ENCODE measurements around the gene HMGXB3. TPM values are rescaled to one million over a fixed set of nuclear protein-coding genes. Genes with fewer than 3 reads are reported as not detected.
A peak's percentile ranks its signal among the peaks of the same experiment; 100 is the strongest.

HMGXB3 gene
- total RNA-seq, 1 experiment from 2014 or later: 56.2 TPM

- TF ChIP-seq SIN3A (IDR thresholded peaks at IDR 0.05; ENCODE audit: borderline replicate concordance, insufficient read depth, low read depth, low read length) (no peak), POLR2AphosphoS5 (IDR thresholded peaks at IDR 0.05; ENCODE audit: low read depth, low read length) (no peak), CTCF (IDR thresholded peaks at IDR 0.05) (no peak), REST (IDR thresholded peaks at IDR 0.05; ENCODE audit: insufficient read depth in 1 of 2, low read depth in 2 of 2, low read length in 1 of 2) (no peak), TCF7L2 (IDR thresholded peaks at IDR 0.05; ENCODE audit: low read depth, low read length) (no peak)
- in situ Hi-C loops (cut with HindIII; ENCODE audit: low pct_unique_long_range_greater_than_20kb, low sequenced_read_pairs): no loop called here
- H3K4me3 ChIP-seq (ENCODE audit: low read depth in 2 of 2, low read length in 2 of 2): no peak overlapping the region
- H3K27ac ChIP-seq (ENCODE audit: low read length): no peak overlapping the region
- BruUV-seq (replicated peaks): no TSS peak
- POLR2A ChIA-PET: no interaction called here
- ATAC-seq (no peak), DNase-seq (ENCODE audit: low read depth, low spot score) (no peak)
- H3K4me1 ChIP-seq (ENCODE audit: control insufficient read depth, insufficient read depth, low read length): no peaks in the 10 kb centered on the region
- H3K9me3 ChIP-seq (ENCODE audit: control insufficient read depth, insufficient read depth, low read depth, low read length): no peaks in the 10 kb centered on the region
- no peaks in the 10 kb centered on the region for H3K27me3 ChIP-seq (ENCODE audit: control insufficient read depth, insufficient read depth, low read length)
- CTCF ChIA-PET: no interaction called here
- H3K36me3 ChIP-seq (ENCODE audit: control insufficient read depth, insufficient read depth, low read length): peaks cover 4% of the 10 kb centered on the region
- intact Hi-C loops (cut with micrococcal nuclease; ENCODE audit: unreplicated experiment): no loop called here
These were observed 57.0 kb downstream of the HMGXB3 start for GRCh38 chr5:150057511-150057910.

GRCh38 chr5:150057996-150058395 is 57.5 kb downstream of the HMGXB3 start:
- H3K36me3 ChIP-seq (ENCODE audit: control insufficient read depth, insufficient read depth, low read length): peaks cover 1% of the 10 kb centered on the region; the same call in 1 of the 2 replicates
- BruUV-seq (replicated peaks): no TSS peak
- POLR2A ChIA-PET: no interaction called here
- H3K4me1 ChIP-seq (ENCODE audit: control insufficient read depth, insufficient read depth, low read length): no peaks in the 10 kb centered on the region
- H3K27me3 ChIP-seq (ENCODE audit: control insufficient read depth, insufficient read depth, low read length): no peaks in the 10 kb centered on the region
- H3K9me3 ChIP-seq (ENCODE audit: control insufficient read depth, insufficient read depth, low read depth, low read length): no peaks in the 10 kb centered on the region
- no peak for TF ChIP-seq POLR2AphosphoS5 (IDR thresholded peaks at IDR 0.05; ENCODE audit: low read depth, low read length)
- TF ChIP-seq REST (IDR thresholded peaks at IDR 0.05; ENCODE audit: insufficient read depth in 1 of 2, low read depth in 2 of 2, low read length in 1 of 2): no peak
- TF ChIP-seq CTCF (IDR thresholded peaks at IDR 0.05): no peak
- no peak for TF ChIP-seq SIN3A (IDR thresholded peaks at IDR 0.05; ENCODE audit: borderline replicate concordance, insufficient read depth, low read depth, low read length)
- CTCF ChIA-PET: no interaction called here
- DNase-seq (ENCODE audit: low read depth, low spot score) (no peak), ATAC-seq (0 out of 2 replicates have a peak, but pooled peaks have one; percentile 5)
- no peak overlapping the region for H3K27ac ChIP-seq (ENCODE audit: low read length)
- H3K4me3 ChIP-seq (ENCODE audit: low read depth in 2 of 2, low read length in 2 of 2): no peak overlapping the region
- in situ Hi-C loops (cut with HindIII; ENCODE audit: low pct_unique_long_range_greater_than_20kb, low sequenced_read_pairs): no loop called here
- intact Hi-C loops (cut with micrococcal nuclease; ENCODE audit: unreplicated experiment): no loop called here
